C4-2B (cell line): ENCODE results near the gene HSPA12A.

ENCODE experiments used
- H3K27ac ChIP-seq: fragments of 450-650 bp; 2 replicates; pipeline ENCODE4 v1.5.1; 2017
- CTCF ChIP-seq: fragments of 450-650 bp; conservative IDR thresholded peaks from 2 replicates; pipeline ENCODE4 v1.5.1; 2017; ENCODE audit warnings: mild to moderate bottlenecking
- ZFX ChIP-seq: fragments of 450-650 bp; IDR thresholded peaks from 2 replicates; pipeline ENCODE4 v1.6.1; 2017

Gene HSPA12A

DNA sequence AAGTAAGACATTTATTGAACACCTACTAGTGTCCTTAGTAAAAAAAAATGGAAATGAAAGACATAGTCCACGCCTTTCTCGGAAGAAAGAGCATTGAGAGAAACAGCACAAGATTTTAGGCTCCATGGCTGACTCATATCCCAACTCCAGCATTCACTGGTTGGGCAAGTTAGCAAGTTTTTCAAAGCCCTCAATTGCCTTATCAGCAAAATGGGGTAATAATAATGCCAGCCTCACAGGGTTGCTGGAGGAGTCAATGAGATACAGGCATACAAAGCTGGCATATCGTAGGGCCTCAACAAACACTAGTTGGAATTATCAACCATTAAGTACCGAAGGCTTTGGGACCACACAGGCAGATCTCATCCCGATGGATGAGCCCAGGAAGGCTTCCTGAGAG lies 4.0 kb downstream of the HSPA12A start:
- no peak for TF ChIP-seq CTCF
- no peak for TF ChIP-seq ZFX

DNA sequence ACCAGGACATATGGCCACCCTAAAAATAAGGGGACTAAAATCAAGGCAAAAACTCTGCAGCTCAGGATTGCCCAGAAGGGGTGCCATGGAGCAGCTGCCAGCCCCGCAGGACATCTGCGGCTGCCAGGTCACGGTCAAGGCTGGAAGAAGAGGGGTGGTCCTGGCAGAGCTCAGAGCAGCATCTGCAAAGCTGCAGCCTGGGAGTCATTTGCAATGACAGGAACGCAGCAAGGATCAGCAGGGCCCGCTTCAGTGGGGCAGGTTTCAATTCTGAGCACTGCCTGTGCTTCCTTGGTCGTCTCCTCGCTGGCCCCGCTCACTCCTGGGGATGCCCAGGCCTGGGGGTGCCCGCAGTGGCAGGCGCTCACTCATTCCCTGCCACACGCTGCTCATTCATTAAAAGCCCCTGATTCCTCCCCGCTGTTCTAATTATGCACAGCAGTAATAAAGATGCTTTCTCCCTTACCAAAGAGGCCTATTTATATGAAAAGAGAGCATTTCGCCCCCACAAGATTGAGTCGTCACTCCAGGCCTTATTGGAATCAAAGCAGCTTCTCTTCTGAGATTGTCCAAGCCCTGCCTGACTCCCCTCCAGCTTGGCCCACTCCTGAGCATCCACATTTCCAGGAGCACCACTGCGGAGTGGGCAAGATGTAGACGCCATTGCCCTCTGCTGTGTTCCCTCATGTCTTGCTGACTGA lies 4.6 kb downstream of the HSPA12A start:
- H3K27ac ChIP-seq: no peak overlapping the region
- TF ChIP-seq ZFX (no peak), CTCF (no peak; the same call in 1 of the 2 replicates)

More for the DNA sequence above, 4.0 kb downstream of the HSPA12A start:
- no peak overlapping the region for H3K27ac ChIP-seq

DNA sequence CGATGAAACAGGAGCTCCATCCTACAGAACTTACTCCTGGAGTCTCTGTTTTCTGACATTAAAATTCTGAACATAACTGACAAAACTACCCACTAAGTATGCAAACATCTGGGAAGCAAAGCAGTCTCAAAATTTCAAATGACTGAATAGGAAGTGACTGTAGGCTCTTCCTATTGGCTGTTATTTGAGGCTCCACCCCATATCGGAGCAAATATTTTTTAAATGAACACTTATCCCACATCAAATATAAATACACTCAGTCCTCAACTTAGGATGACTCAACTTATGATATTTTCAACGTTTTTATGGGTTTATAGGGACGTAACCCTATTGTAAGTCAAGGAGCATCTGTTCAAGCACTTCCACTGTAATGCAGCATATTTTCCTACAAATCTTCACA lies 8.8 kb downstream of the HSPA12A start:
- H3K27ac ChIP-seq: no peak overlapping the region
- no peak for TF ChIP-seq CTCF
- TF ChIP-seq ZFX: no peak

DNA sequence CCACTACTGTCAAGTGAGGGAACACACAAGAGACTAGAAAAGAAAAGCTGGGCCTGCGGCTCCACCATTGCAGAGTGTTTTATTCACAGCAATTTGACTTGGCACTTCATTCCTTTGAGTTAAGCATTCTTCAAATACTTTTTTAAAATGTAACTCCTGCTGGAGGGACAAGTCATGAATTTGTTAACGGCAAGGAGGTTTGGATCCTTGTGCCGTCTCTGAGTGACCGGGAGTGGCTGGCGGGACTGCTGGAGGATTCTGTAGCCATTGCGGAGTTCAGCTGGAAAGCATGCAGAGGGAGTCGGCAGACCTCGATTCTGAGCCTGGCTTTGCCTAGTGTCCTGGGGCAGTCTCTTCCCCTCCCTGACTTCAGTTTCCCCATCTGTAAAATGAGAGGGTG lies 9.8 kb downstream of the HSPA12A start:
- TF ChIP-seq CTCF (no peak), ZFX (no peak)
- no peak overlapping the region for H3K27ac ChIP-seq

GRCh38 chr10:116730464-116731260 lies 11.7 kb downstream of the HSPA12A start:
- H3K27ac ChIP-seq: no peak overlapping the region
- TF ChIP-seq ZFX (no peak), CTCF (no peak)

DNA sequence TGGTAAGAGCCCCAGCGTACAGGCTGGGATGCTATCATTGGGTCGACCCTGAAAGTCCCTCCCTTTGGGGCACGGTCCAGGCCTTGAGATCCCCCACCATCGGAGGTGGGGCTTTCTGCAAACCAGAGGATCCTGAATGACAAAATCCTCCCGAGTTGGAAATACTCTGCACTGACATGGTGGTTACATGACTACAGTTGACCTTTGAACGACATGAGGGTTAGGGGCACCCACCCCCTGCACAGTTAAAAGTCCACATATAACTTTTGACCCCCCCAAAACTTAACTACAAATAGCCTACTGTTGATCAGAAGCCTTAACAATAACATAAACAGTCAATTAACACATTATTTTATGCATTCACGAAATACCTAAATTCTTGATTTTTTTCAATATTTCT lies 13.1 kb downstream of the HSPA12A start:
- TF ChIP-seq ZFX: no peak
- no peak for TF ChIP-seq CTCF
- H3K27ac ChIP-seq: no peak overlapping the region

DNA sequence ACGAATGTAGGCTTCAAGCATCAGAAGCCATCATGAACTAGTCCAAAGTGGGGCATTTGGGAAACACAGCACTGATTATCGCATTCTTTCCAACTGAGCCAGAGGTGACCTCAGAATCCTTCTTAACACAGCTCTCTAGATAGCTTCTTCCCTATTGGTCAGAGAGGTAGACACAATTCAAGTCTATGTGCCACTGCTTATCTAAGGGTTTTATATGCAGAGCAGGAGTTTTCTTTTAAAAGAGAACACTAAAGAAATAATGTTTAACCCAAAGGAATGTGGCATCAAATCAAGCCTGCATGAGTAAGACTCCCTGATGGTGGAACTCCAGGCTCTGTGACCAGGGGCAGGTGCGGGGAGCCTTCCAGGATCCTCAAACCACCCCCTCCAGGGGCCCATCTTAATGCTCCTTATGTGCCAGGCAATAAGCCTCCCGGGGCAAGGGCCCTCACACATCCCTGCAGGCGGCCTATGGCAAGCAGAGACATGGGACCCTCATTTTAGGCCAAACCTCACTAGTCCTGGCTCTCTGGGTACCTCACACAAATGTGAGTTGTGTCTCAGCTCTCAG lies 13.8 kb downstream of the HSPA12A start:
- TF ChIP-seq ZFX (no peak), CTCF (no peak)
- no peak overlapping the region for H3K27ac ChIP-seq
